K562 (cell line): ENCODE data around the gene UNC5B. TPM values are rescaled to one million over a fixed set of nuclear protein-coding genes. Genes with fewer than 3 reads are reported as not detected.

Experiments
- ATF7 ChIP-seq: fragments of 450-650 bp; IDR thresholded peaks from 2 replicates; pipeline ENCODE4 v1.7.1; 2014; ENCODE audit warnings: mild to moderate bottlenecking, moderate library complexity
- CTCF ChIP-seq, 3 experiments: IDR thresholded peaks in 2 of 3; conservative IDR thresholded peaks in 1 of 3; 2 replicates each; pipeline ENCODE4 v1.5.1; 2011 to 2012; ENCODE audit warnings: low read length in 3 of 3, mild to moderate bottlenecking in 3 of 3, control low read depth in 2 of 3, improper control_type of control experiment in 1 of 3, inconsistent platforms in 1 of 3, low read depth in 1 of 3, mixed read lengths in 1 of 3, moderate library complexity in 1 of 3; ENCODE audit not compliant: insufficient read depth in 2 of 3
- DMBX1 ChIP-seq: fragments of 250-450 bp; sonication (Bioruptor Pico); IDR thresholded peaks from 2 replicates; pipeline ENCODE4 v1.8.0; 2022; ENCODE audit warnings: inconsistent platforms, mild to moderate bottlenecking, moderate library complexity, borderline replicate concordance
- E2F3 ChIP-seq: fragments of 250-450 bp; sonication (Bioruptor Pico); IDR thresholded peaks from 2 replicates; pipeline ENCODE4 v1.4.0; 2020; ENCODE audit warnings: mild to moderate bottlenecking
- E2F5 ChIP-seq: sonication (generic); formaldehyde crosslinking; IDR thresholded peaks from 2 replicates; pipeline ENCODE4 v1.8.0; 2022; ENCODE audit warnings: mild to moderate bottlenecking, missing genetic modification reagents
- ESRRA ChIP-seq: fragments of 450-650 bp; IDR thresholded peaks from 2 replicates; pipeline ENCODE4 v1.6.1; 2014; ENCODE audit warnings: low read depth, mild to moderate bottlenecking, moderate library complexity, borderline replicate concordance
- FOXJ3 ChIP-seq: sonication (generic); formaldehyde crosslinking; IDR thresholded peaks from 2 replicates; pipeline ENCODE4 v1.4.0; 2020; ENCODE audit warnings: mild to moderate bottlenecking, missing genetic modification reagents
- HDAC2 ChIP-seq: fragments of 450-650 bp; IDR thresholded peaks from 2 replicates; pipeline ENCODE4 v1.6.1; 2016; ENCODE audit warnings: mild to moderate bottlenecking
- HDAC8 ChIP-seq: fragments of 450-650 bp; IDR thresholded peaks from 2 replicates; pipeline ENCODE4 v1.6.1; 2016; ENCODE audit warnings: mild to moderate bottlenecking, missing genetic modification characterization, moderate library complexity, missing compliant biosample characterization
- HMGN3 ChIP-seq: IDR thresholded peaks from 2 replicates; pipeline ENCODE4 v1.6.1; 2011; ENCODE audit warnings: borderline replicate concordance, low read depth, mild to moderate bottlenecking, mixed read lengths, low read length; ENCODE audit not compliant: insufficient read length; ENCODE audit errors: extremely low read depth
- HNRNPUL1 ChIP-seq: fragments of 200-400 bp; formaldehyde crosslinking; IDR thresholded peaks from 2 replicates; pipeline ENCODE4 v1.6.1; 2017; ENCODE audit warnings: low read length
- HSF4 ChIP-seq: fragments of 250-450 bp; sonication (Bioruptor Pico); IDR thresholded peaks from 2 replicates; pipeline ENCODE4 v2.1.2; 2022; ENCODE audit warnings: mild to moderate bottlenecking, moderate library complexity, borderline replicate concordance
- MCM7 ChIP-seq, 2 experiments: fragments of 450-650 bp; IDR thresholded peaks; 2 replicates each; pipeline ENCODE4 v1.6.1; 2016 to 2018
- MEF2D ChIP-seq: conservative IDR thresholded peaks from 2 replicates; pipeline ENCODE4 v1.6.1; 2016; ENCODE audit warnings: low read depth, missing genetic modification characterization, missing compliant biosample characterization
- NBN ChIP-seq: fragments of 450-650 bp; IDR thresholded peaks from 2 replicates; pipeline ENCODE4 v1.6.1; 2016; ENCODE audit warnings: low read depth, mild to moderate bottlenecking
- NELFE ChIP-seq: IDR thresholded peaks from 2 replicates; pipeline ENCODE4 v1.6.1; 2011; ENCODE audit warnings: mild to moderate bottlenecking; ENCODE audit not compliant: insufficient read depth, insufficient read length
- RBM25 ChIP-seq: fragments of 200-400 bp; formaldehyde crosslinking; IDR thresholded peaks from 2 replicates; pipeline ENCODE4 v1.6.1; 2018; ENCODE audit warnings: low read length, low read depth, moderate library complexity; ENCODE audit not compliant: severe bottlenecking
- RCOR1 ChIP-seq, 2 experiments: IDR thresholded peaks; 2 replicates each; pipeline ENCODE4 v1.6.1; 2012; ENCODE audit warnings: low read depth in 2 of 2, low read length in 2 of 2, borderline replicate concordance in 1 of 2, improper control_type of control experiment in 1 of 2
- SIRT6 ChIP-seq: IDR thresholded peaks from one replicate; pipeline ENCODE4 v1.6.1; 2012; ENCODE audit warnings: low read depth, mild to moderate bottlenecking, control low read depth, inconsistent platforms, low read length, moderate library complexity
- VEZF1 ChIP-seq: fragments of 200-800 bp; sonication (Bioruptor generic); IDR thresholded peaks from 2 replicates; pipeline ENCODE4 v1.6.1; 2017; ENCODE audit warnings: missing genetic modification characterization, missing compliant biosample characterization
- polyA plus RNA-seq, 8 experiments: library from polyadenylated mRNA; depleted of rRNA in 4 of 8; stranded (reverse) in 5 of 8; unstranded in 3 of 8; fragments of >200 nt; fragmentation: Nextera tagmentation in 2 of 8; fragmentation: Illumina TruSeq in 1 of 8; extraction: Ambion mirVana in 2 of 8; extraction: Trizol in 1 of 8; gene quantifications; 2 replicates each; pipeline versions ENCODE4 v1.2.1 to v1.2.3, GENCODE V29; 2011 to 2014; ENCODE audit warnings: inconsistent platforms in 1 of 8, missing spikeins in 1 of 8
- total RNA-seq, 7 experiments: library from RNA; depleted of rRNA in 6 of 7; stranded (reverse); fragments of >200 nt in 6 of 7; fragmentation: Illumina TruSeq in 2 of 7; extraction: Trizol in 2 of 7; gene quantifications; 2 replicates each; pipeline versions ENCODE4 v1.2.1 to v1.2.3, GENCODE V29; 2011 to 2021; ENCODE audit warnings: low replicate concordance in 1 of 7
- TF ChIP-seq, protein P1 (sequence below): sonication (generic); formaldehyde crosslinking; IDR thresholded peaks from 2 replicates; pipeline ENCODE4 v1.8.0; 2022; ENCODE audit warnings: missing genetic modification reagents, mild to moderate bottlenecking, moderate library complexity, borderline replicate concordance

Gene UNC5B
- total and polyA plus RNA-seq, 9 of the 15 experiments (the other 6 are each of a cell fraction or from before 2014, with no cell fraction given) = 0.10 to 8.4 (median 2.1) TPM

DNA sequence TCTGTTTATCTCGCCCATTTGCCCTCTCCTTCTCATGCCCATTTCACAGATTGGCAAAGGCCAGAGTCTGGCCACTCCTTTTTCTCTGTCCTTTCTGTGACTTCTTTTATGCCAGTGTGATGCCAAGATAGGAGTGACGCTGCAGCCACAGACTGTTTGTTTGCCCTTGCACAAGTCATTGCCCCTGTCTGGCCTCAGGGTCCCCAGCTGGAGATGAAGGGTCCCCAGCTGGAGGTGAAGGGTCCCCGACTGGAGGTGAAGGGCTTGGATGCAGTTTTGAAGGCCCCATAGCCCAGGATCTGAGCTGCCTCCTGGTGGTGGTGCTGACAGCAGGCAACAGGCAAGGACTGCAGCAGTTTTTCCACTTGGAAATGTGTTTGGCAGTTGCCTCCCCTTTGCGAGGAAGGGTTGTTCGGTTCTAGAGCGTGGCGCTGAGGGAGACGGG, 55.9 kb downstream of the UNC5B start (continued):
- TF ChIP-seq VEZF1 (CRISPR knock-in tag) (peak; percentile 40; the same call in 1 of the 2 replicates), E2F5 (no peak), RBM25 (peak; percentile 61), ATF7 (no peak), MCM7 (IDR thresholded peaks at IDR 0.05) (no peak), RCOR1 (IDR thresholded peaks at IDR 0.05; ENCODE audit: borderline replicate concordance in 1 of 2, low read depth in 2 of 2, low read length in 2 of 2) (0 out of 4 replicates have a peak, but pooled peaks of 1 of the 2 experiments have one; percentile 12), ESRRA (peak; percentile 85), SIRT6 (no peak), HSF4 (CRISPR knock-in tag) (peak; percentile 66; the same call in 1 of the 2 replicates), E2F3 (peak; percentile 54; the same call in 1 of the 2 replicates), HDAC2 (peak; percentile 57; the same call in 1 of the 2 replicates), NBN (no peak), HDAC8 (tag) (0 out of 2 replicates have a peak, but pooled peaks have one; percentile 36), CTCF (IDR thresholded peaks at IDR 0.05 in 2 of 3, conservative IDR thresholded peaks at IDR 0.05 in 1 of 3; ENCODE audit: insufficient read depth in 2 of 3, low read depth in 1 of 3, low read length in 3 of 3) (peak; percentile 65 to 78 (median 77)), FOXJ3 (CRISPR knock-in tag) (no peak), NELFE (no peak), HMGN3 (no peak), HNRNPUL1 (no peak), MEF2D (peak; percentile 61), DMBX1 (peak; percentile 61; the same call in 1 of the 2 replicates)
- TF ChIP-seq, protein P1, sequence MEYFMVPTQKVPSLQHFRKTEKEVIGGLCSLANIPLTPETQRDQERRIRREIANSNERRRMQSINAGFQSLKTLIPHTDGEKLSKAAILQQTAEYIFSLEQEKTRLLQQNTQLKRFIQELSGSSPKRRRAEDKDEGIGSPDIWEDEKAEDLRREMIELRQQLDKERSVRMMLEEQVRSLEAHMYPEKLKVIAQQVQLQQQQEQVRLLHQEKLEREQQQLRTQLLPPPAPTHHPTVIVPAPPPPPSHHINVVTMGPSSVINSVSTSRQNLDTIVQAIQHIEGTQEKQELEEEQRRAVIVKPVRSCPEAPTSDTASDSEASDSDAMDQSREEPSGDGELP (CRISPR knock-in tag) = peak; percentile 36; the same call in 1 of the 2 replicates
